Cardiac fibroblast (primary cell): ENCODE measurements around the gene PNMA8A.

Source experiments
- DNase-seq, 2 donors: peaks; one replicate each; pipeline versions ENCODE4 v3.0.0 to v3.0.0-alpha.2; 2010; ENCODE audit warnings: low read depth in 2 of 2
- H3K4me3 ChIP-seq, 2 donors: replicated peaks in 1 of 2; 1 replicate in 1 of 2; 2 replicates in 1 of 2; pipeline ENCODE4 v1.5.1; 2011; ENCODE audit warnings: low read depth in 2 of 2, low read length in 2 of 2, mild to moderate bottlenecking in 2 of 2, moderate library complexity in 1 of 2
- CTCF ChIP-seq: IDR thresholded peaks from one replicate; pipeline ENCODE4 v1.5.1; 2011; ENCODE audit warnings: low read depth, mild to moderate bottlenecking, low read length, inconsistent platforms

Gene PNMA8A

GRCh38 chr19:46486358-46486757 is 15.0 kb upstream of the PNMA8A start:
- no peak for DNase-seq
- TF ChIP-seq CTCF = no peak

GRCh38 chr19:46484656-46485055 is 13.3 kb upstream of the PNMA8A start:
- DNase-seq = no peak
- no peak for TF ChIP-seq CTCF
- H3K4me3 ChIP-seq = no peak overlapping the region

More at GRCh38 chr19:46486358-46486757, 15.0 kb upstream of the PNMA8A start:
- no peak overlapping the region for H3K4me3 ChIP-seq

DNA sequence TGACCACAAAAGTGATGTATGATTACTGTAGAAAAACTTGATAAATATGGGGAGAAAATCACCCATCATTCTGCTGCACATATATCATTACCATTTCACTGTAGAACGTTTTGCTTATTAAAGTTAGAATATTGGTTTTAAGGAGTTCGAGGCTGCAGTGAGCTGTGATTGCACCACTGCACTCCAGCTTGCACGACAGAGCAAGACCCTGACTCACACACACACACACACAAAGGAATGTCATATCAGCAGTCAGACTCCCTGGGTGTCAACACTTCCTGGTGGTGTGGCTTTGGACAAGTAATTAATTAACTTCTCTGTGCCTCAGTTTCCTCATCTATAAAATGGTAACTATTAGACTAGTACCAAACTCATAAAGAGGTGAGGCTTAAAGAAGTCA is 11.3 kb upstream of the PNMA8A start:
- no peak overlapping the region for H3K4me3 ChIP-seq
- TF ChIP-seq CTCF = no peak
- peak; percentile 47 to 61 for DNase-seq

GRCh38 chr19:46481947-46482346 is 10.6 kb upstream of the PNMA8A start:
- H3K4me3 ChIP-seq = no peak overlapping the region
- TF ChIP-seq CTCF = no peak
- DNase-seq = peak; percentile 41 to 69

DNA sequence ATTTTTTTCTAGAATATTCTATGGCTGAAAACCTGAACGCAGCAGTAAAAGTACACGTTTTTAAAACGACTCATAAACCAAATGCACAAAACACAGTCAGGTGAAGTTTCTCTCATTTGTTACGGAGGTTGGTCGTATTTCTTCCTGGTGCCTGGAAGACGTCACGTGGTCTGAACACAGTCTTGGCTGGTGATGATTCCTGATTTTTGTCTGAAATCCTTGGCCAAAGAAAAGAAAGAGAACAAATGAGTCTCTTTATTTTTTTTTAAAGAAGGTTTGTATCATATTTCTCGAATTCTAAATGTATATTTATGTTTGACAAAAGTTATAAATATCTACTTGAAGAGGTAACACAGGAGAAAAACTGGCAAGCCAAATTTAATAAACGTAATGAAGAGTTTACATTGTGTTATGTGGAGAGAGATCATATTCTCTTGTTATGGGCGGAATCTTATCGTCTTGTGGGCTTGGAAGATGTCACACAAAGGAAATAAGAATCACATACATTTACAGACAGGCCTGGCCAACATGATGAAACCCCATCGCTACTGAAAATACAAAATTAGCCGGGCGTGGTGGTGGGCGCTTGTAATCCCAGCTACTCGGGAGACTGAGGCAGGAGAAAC is 10.0 kb upstream of the PNMA8A start:
- no peak overlapping the region for H3K4me3 ChIP-seq
- no peak for TF ChIP-seq CTCF
- DNase-seq = peak; percentile 21 to 72

- no peak for TF ChIP-seq CTCF
- DNase-seq = peak; percentile 49 to 90
- H3K4me3 ChIP-seq = no peak overlapping the region
Measured at GRCh38 chr19:46480415-46480814, 9.1 kb upstream of the PNMA8A start.
